HG02759 (cell line): ENCODE results near the gene ANKHD1.
"Not testable (repeated sequence)": the region's sequence is repeated elsewhere in the genome, so short reads cannot be mapped to it uniquely, and the experiment has no call there.

ENCODE experiments used
- ATAC-seq: cut with Tn5 transposase; IDR thresholded peaks from one replicate; pipeline ENCODE4 v1.9.1; 2021; ENCODE audit warnings: mild to moderate bottlenecking, moderate library complexity; ENCODE audit not compliant: unreplicated experiment

ANKHD1 gene

DNA sequence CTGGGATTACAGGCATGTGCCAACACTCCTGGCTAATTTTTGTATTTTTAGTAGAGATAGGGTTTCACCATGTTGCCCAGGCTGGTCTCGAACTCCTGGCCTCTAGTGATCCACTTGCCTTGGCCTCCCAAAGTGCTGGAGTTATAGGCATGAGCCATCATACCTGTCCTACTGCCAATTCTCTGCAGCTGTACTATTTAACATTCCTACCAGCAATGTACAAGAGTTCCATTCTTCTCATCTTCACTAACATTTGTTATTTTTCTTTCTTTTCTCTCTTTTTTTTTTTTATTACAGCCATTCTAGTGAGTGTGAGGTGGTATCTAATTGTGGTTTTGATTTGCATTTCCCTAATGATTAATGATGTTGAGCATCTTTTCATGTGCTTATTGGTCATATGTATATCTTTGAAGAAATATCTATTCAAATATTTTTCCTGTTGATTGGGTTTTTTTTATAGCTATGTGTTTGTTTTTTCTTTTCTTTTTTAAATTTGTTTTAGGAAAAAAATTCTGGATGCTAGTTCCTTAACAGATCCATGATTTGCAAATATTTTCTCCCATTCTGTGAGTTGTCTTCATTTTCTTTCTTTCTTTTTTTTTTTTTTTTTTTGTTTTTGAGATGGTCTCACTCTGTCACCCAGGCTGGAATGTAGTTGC is 17.4 kb downstream of the ANKHD1 start:
- ATAC-seq = no peak

- ATAC-seq = no peak
Observed at GRCh38 chr5:140420226-140420570, 18.6 kb downstream of the ANKHD1 start.

- no peak for ATAC-seq
Observed at GRCh38 chr5:140420665-140421361, 19.2 kb downstream of the ANKHD1 start.

DNA sequence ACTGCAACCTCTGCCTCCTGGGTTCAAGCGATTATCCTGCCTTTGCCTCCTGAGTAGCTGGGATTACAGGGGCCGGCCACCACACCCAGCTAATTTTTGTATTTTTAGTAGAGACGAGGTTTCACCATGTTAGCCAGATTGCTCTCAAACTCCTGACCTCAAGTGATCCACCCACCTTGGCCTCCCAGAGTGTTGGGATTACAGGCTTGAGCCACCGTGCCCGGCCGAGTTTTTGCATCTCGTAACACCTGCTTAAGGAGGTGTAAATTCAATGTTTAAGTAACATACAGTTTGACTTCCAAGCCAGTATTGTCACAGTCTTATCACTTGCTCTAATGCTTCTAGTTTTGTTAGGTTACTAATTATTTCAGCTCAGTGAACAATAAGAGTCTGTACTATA is 19.7 kb downstream of the ANKHD1 start:
- not testable (repeated sequence) for ATAC-seq

DNA sequence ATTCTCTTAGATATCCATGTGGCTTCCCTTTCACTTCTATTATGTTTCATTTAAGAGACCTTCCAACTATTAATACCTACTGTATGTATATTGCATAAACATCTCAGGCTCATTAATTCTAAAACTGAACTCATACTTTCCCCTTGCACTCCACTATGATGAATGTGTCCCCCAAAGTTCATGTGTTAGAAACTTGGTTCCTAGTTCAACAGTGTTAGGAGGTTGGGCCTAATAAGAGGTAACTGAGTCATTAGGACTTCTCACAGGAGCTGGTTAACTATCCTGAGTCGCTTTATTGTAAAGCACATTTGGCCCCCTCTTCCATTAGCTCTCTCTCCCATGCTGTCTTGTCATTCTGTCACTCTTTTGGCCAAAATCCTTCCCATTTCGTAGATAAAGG is 22.0 kb downstream of the ANKHD1 start:
- no peak for ATAC-seq

DNA sequence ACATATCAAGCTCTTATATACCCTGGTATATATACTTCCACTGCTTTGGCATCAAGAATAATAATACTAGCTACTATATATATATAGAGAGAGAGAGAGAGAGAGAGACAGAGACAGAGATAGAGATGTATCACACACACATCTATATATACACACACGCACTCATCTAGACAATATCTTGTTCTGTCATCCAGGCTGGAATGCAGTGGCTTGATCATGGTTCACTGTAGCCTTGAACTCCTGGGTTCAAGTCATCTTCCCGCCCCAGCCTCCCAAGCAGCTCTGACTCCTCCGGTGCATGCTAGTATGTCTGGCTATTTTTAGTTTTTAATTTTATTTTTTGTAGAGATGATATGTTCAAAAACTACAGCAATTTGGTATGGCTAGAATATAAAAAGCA is 22.5 kb downstream of the ANKHD1 start:
- ATAC-seq = no peak

DNA sequence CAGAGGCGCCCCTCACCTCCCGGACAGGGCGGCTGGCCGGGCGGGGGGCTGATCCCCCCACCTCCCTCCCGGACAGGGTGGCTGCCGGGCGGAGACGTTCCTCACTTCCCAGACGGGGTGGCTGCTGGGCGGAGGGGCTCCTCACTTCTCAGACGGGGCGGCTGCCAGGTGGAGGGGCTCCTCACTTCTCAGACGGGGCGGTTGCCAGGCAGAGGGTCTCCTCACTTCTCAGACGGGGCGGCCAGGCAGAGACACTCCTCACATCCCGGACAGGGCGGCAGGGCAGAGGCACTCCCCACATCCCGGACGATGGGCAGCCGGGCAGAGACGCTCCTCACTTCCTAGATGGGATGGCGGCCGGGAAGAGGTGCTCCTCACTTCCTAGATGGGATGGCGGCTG is 26.1 kb downstream of the ANKHD1 start:
- ATAC-seq = not testable (repeated sequence)

DNA sequence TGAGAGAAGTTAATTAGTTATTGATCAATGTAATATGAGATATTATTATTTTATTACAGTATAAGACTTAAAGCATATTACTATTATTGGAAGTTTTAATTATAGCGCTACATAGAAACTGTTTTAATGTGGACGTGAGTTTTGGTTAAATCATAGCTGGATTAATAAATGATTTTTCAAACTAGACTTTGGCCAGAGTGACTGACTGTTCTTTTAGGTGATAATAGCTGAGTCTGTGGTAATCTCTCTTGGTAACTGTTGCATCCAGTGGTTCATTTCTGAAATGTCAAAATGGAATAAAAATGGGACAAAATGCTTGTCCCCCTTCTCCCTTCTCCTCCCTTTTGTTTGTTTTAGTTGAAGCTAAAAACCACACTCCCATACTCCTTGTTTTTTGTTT is 28.1 kb downstream of the ANKHD1 start:
- no peak for ATAC-seq

GRCh38 chr5:140432212-140432611 is 30.6 kb downstream of the ANKHD1 start:
- no peak for ATAC-seq

DNA sequence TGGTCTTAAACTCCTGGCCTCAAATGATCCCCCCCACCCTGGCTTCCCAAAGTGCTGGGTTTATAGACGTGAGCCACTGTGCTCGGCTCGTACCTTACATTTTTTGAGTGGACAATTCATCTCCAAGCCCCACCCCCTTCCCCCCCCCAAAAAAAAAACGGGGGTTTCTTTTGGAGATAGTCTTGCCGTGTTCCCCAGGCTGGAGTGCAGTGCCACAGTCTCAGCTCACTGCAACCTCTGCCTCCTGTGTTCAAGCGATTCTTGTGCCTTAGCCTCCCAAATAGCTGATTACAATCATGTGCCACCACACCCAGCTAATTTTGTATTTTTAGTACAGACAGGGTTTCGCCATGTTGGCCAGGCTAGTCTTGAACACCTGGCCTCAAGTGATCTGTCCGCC is 31.3 kb downstream of the ANKHD1 start:
- no peak for ATAC-seq

GRCh38 chr5:140457368-140457767 is 55.7 kb downstream of the ANKHD1 start:
- ATAC-seq = not testable (repeated sequence)

- ATAC-seq = no peak
Observed at GRCh38 chr5:140466981-140467742, 65.5 kb downstream of the ANKHD1 start.

GRCh38 chr5:140468188-140468587 is 66.6 kb downstream of the ANKHD1 start:
- no peak for ATAC-seq

- ATAC-seq = no peak
Observed at GRCh38 chr5:140469259-140469658, 67.6 kb downstream of the ANKHD1 start.

GRCh38 chr5:140480310-140481014 is 78.8 kb downstream of the ANKHD1 start:
- no peak for ATAC-seq

DNA sequence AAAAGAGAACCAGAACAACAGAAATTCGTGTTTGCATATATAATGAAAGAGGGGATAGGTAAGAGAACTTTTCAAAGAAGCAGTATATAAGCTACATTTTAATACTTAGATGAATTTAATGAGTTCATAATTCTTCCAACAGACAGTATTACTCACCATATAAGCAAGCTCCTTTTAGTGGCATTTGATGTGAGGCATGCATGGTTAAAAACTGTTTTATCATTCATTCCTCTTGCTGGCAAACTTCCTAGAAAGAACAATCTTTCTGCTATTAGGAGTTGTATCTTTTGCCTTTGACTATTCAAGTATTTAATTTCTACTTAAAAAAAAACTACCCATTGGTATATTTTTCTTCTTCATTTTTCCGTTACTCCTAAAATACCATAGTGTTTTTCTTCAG is 80.1 kb downstream of the ANKHD1 start:
- no peak for ATAC-seq

DNA sequence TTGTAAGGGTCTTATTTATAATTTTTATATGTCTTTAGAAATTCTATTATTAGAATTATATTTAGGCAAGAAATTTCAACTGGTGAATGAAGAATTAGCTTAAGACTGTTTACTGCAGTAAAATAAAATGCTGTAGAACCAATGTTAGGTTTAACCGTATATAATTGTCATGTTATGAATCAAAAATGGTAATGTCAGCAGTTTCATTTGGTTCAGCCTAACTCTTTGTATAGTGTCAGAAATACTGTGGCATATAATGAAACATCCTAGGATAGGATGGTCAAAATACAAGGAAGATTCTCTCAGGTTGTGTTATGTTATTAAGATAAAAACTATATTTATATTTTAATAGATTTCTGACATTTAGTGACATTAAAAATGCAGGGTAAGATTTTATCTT is 81.4 kb downstream of the ANKHD1 start:
- ATAC-seq = no peak

DNA sequence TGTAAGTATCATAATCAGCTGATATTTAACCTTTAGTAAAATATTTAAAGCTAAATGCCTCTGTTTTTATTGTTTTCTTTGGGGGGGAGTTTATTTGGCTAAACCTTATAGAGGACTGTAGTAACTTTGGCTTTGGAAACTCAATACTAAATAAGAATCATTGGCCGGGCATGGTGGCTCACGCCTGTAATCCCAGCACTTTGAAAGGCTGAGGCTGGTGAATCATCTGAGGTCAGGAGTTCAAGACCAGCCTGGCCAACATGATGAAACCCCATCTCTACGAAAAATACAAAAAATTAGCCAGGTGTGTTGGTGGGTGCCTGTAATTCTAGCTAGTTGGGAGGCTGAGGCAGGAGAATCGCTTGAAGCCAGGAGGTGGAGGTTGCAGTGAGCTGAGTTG is 86.5 kb downstream of the ANKHD1 start:
- ATAC-seq = not testable (repeated sequence)

DNA sequence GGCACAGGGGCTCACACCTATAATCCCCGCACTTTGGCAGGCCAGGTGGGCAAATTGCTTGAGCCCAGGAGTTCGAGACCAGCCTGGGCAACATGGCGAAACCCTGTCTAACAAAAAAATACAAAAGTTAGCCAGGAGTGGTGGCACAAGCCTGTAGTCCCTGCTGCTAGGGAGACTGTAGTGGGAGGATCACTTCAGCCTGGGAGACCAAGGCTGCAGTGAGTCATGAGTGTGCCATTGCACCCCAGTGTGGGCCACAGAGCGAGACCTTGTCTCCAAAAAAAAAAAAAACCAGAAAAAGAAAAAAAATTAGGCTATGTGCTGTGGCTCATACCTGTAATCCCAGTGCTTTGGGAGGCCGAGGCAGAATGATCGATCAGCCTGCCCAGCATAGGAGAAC is 87.3 kb downstream of the ANKHD1 start:
- ATAC-seq = no peak

- ATAC-seq = no peak
Observed at GRCh38 chr5:140497897-140498296, 96.3 kb downstream of the ANKHD1 start.

- ATAC-seq = no peak
Observed at GRCh38 chr5:140498591-140498990, 97.0 kb downstream of the ANKHD1 start.
